Spinal cord (tissue), 10 donors: Measurements from ENCODE around the gene MZT2B. TPM values are rescaled to one million over a fixed set of nuclear protein-coding genes. Genes with fewer than 3 reads are reported as not detected.
"Not testable (repeated sequence)": the region's sequence is repeated elsewhere in the genome, so short reads cannot be mapped to it uniquely, and the experiment has no call there.

ENCODE experiments used
- DNase-seq, 6 donors: peaks; one replicate each; pipeline versions ENCODE4 v3.0.0 to v3.0.0-alpha.2; 2013 to 2015; ENCODE audit warnings: low spot score in 6 of 6, low read depth in 4 of 6
- H3K27ac ChIP-seq: one replicate; pipeline ENCODE4 v1.5.1; 2013; ENCODE audit warnings: low read depth, low read length, control low read depth
- H3K27me3 ChIP-seq: one replicate; pipeline ENCODE4 v1.6.1; 2013; ENCODE audit warnings: low read length; ENCODE audit not compliant: control insufficient read depth, insufficient read depth
- H3K36me3 ChIP-seq: one replicate; pipeline ENCODE4 v1.6.1; 2013; ENCODE audit warnings: low read length; ENCODE audit not compliant: control insufficient read depth, insufficient read depth
- H3K4me1 ChIP-seq: one replicate; pipeline ENCODE4 v1.6.1; 2013; ENCODE audit warnings: low read length; ENCODE audit not compliant: control insufficient read depth, insufficient read depth
- H3K4me3 ChIP-seq: one replicate; pipeline ENCODE4 v1.5.1; 2013; ENCODE audit warnings: low read depth, low read length, control low read depth
- H3K9me3 ChIP-seq: one replicate; pipeline ENCODE4 v1.6.1; 2013; ENCODE audit warnings: low read length; ENCODE audit not compliant: control insufficient read depth, insufficient read depth
- WGBS: methylation state at CpG from one replicate; pipeline ENCODE4 v1.1.5; 2013; ENCODE audit warnings: missing lambda C conversion rate; ENCODE audit not compliant: insufficient coverage; 5-methylcytosine and 5-hydroxymethylcytosine counted together
- polyA plus RNA-seq, 2 donors: library from polyadenylated mRNA; unstranded; fragments of 120-200 nt; gene quantifications; one replicate each; pipeline ENCODE4 v1.2.1, GENCODE V29; 2013; ENCODE audit not compliant: insufficient read length in 2 of 2
- total RNA-seq, 2 donors: library from RNA; depleted of rRNA in 1 of 2; stranded (reverse); fragments of 120-200 nt in 1 of 2; fragments of >200 nt in 1 of 2; gene quantifications; one replicate each; pipeline versions ENCODE4 v1.2.3 to v1.2.4, GENCODE V29; 2013 to 2014
- donor health status: healthy.

The MZT2B gene
- total and polyA plus RNA-seq, 4 donors = 58.7 to 256 (median 246) TPM

GRCh38 chr2:130230376-130230775 is 48.3 kb downstream of the MZT2B start:
- 95% methylated on average over 12 of the region's 18 CpGs for WGBS
- H3K9me3 ChIP-seq, DNase-seq: not testable (repeated sequence)

GRCh38 chr2:130230907-130231306 is 48.8 kb downstream of the MZT2B start:
- H3K36me3 ChIP-seq, H3K4me1 ChIP-seq, DNase-seq, H3K9me3 ChIP-seq, H3K4me3 ChIP-seq, H3K27me3 ChIP-seq, H3K27ac ChIP-seq: not testable (repeated sequence)
- 99% methylated on average over 10 of the region's 15 CpGs for WGBS

More at GRCh38 chr2:130230376-130230775, 48.3 kb downstream of the MZT2B start:
- H3K4me3 ChIP-seq, H3K27me3 ChIP-seq, H3K4me1 ChIP-seq, H3K36me3 ChIP-seq, H3K27ac ChIP-seq: not testable (repeated sequence)

- Histone ChIP-seq H3K36me3 (no peaks in the 10 kb centered on the region), H3K9me3 (no peaks in the 10 kb centered on the region), H3K4me3 (no peak overlapping the region), H3K27ac (no peak overlapping the region), H3K4me1 (peaks cover 5% of the 10 kb centered on the region), H3K27me3 (no peaks in the 10 kb centered on the region)
- no peak for DNase-seq
- WGBS = 80% methylated on average over 7 of the region's 12 CpGs
Observed at GRCh38 chr2:130231656-130232055, 49.6 kb downstream of the MZT2B start.

GRCh38 chr2:130233066-130233465 is 51.0 kb downstream of the MZT2B start:
- H3K36me3 ChIP-seq, H3K27me3 ChIP-seq, DNase-seq, H3K9me3 ChIP-seq, H3K27ac ChIP-seq, H3K4me1 ChIP-seq, H3K4me3 ChIP-seq: not testable (repeated sequence)
- 69% methylated on average over 1 of the region's 2 CpGs for WGBS

GRCh38 chr2:130239581-130239980 is 57.5 kb downstream of the MZT2B start:
- not testable (repeated sequence) for H3K9me3 ChIP-seq, H3K36me3 ChIP-seq, H3K27me3 ChIP-seq, H3K27ac ChIP-seq, DNase-seq, H3K4me1 ChIP-seq, H3K4me3 ChIP-seq
- 74% methylated on average over 4 of the region's 6 CpGs for WGBS

Other genes with a start within 250 kb of the MZT2B start
- gene RAB6C, start 202.6 kb upstream of the MZT2B start, total RNA-seq = 1 to 10 TPM in 1 of 2 donors, under 1 TPM in 1; 0.44 to 1.6 TPM
- 1 to 10 TPM; 3.8 to 4.5 TPM for gene RAB6C, start 202.6 kb upstream of the MZT2B start, polyA plus RNA-seq
- under 1 TPM; 0.10 to 0.17 TPM for gene POTEF, start 53.0 kb upstream of the MZT2B start, total RNA-seq
- under 1 TPM; 0.38 to 0.55 TPM for gene POTEF, start 53.0 kb upstream of the MZT2B start, polyA plus RNA-seq
- gene CCDC74B, start 37.1 kb upstream of the MZT2B start, total RNA-seq = 10 to 100 TPM in 1 of 2 donors, 1 to 10 TPM in 1; 6.4 to 17.6 TPM
- 10 to 100 TPM; 20.2 to 23.8 TPM for gene CCDC74B, start 37.1 kb upstream of the MZT2B start, polyA plus RNA-seq
- gene SMPD4, start 660 bp upstream of the MZT2B start, total RNA-seq = 10 to 100 TPM; 14.4 to 23.8 TPM
- 10 to 100 TPM; 56.0 to 60.6 TPM for gene SMPD4, start 660 bp upstream of the MZT2B start, polyA plus RNA-seq
- under 1 TPM in 1 of 2 donors, not detected in 1; 0.11 TPM for gene TUBA3E, start 16.2 kb downstream of the MZT2B start, total RNA-seq
- gene TUBA3E, start 16.2 kb downstream of the MZT2B start, polyA plus RNA-seq = not detected
- 10 to 100 TPM; 46.7 to 53.4 TPM for gene IMP4, start 160.6 kb downstream of the MZT2B start, total RNA-seq
- gene IMP4, start 160.6 kb downstream of the MZT2B start, polyA plus RNA-seq = 10 to 100 TPM; 54.8 to 55.1 TPM
- 10 to 100 TPM; 18.2 to 21.7 TPM for gene PTPN18, start 173.8 kb downstream of the MZT2B start, total RNA-seq
- gene PTPN18, start 173.8 kb downstream of the MZT2B start, polyA plus RNA-seq = 10 to 100 TPM; 30.0 to 37.6 TPM